IPS DF 6.9 (cell line): ENCODE data around the gene HK1.

Experiments
- DNase-seq: peaks from one replicate; pipeline ENCODE4 v3.0.0-alpha.2; 2013; ENCODE audit warnings: low read depth, low spot score
- H3K27ac ChIP-seq: one replicate; pipeline ENCODE4 v1.5.1; 2013; ENCODE audit warnings: low read length, control low read depth
- H3K27me3 ChIP-seq: 2 replicates; pipeline ENCODE4 v1.6.1; 2013; ENCODE audit warnings: mild to moderate bottlenecking, low read length; ENCODE audit not compliant: control insufficient read depth, insufficient read depth
- H3K36me3 ChIP-seq: 2 replicates; pipeline ENCODE4 v1.6.1; 2013; ENCODE audit warnings: low read length; ENCODE audit not compliant: control insufficient read depth, insufficient read depth
- H3K4me1 ChIP-seq: 2 replicates; pipeline ENCODE4 v1.6.1; 2013; ENCODE audit warnings: low read length; ENCODE audit not compliant: control insufficient read depth, insufficient read depth
- H3K4me3 ChIP-seq: 2 replicates; pipeline ENCODE4 v1.5.1; 2013; ENCODE audit warnings: mild to moderate bottlenecking, low read length
- H3K9me3 ChIP-seq: 2 replicates; pipeline ENCODE4 v1.6.1; 2013; ENCODE audit warnings: low read length, inconsistent platforms; ENCODE audit not compliant: control insufficient read depth, insufficient read depth
- WGBS: extraction: QIAGEN DNeasy Blood & Tissue Kit; methylation state at CpG from one replicate; pipeline ENCODE4 v1.1.7; 2013; ENCODE audit warnings: mixed read lengths, missing lambda C conversion rate; ENCODE audit not compliant: insufficient read length, insufficient coverage; 5-methylcytosine and 5-hydroxymethylcytosine counted together

Gene HK1

DNA sequence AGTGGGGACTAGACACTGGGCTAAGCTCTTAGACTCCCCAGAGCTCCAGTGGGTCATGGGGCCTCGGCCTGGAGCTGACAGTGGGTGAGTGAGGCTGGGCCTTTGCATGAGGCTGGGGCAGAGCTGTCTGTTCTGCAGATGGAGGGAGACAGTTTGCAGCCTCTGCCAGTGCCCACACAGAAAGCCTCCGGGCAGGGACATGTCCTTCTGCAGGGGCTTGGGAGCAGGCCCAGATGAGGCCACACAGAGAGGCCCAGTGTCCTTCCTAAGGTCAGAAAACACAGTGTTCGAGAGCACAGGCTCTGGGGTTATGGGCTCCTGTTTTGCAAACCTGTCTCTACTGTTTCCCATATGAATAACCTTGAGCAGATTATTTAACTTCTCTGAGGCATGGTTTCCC is 25.1 kb upstream of the HK1 start:
- Histone ChIP-seq H3K4me3 (no peak overlapping the region), H3K27me3 (no peaks in the 10 kb centered on the region), H3K36me3 (no peaks in the 10 kb centered on the region), H3K9me3 (no peaks in the 10 kb centered on the region), H3K27ac (no peak overlapping the region), H3K4me1 (no peaks in the 10 kb centered on the region; the same call in 1 of the 2 replicates)
- no peak for DNase-seq
- WGBS, result no CpG with 5 or more reads among the region's 3 CpGs

DNA sequence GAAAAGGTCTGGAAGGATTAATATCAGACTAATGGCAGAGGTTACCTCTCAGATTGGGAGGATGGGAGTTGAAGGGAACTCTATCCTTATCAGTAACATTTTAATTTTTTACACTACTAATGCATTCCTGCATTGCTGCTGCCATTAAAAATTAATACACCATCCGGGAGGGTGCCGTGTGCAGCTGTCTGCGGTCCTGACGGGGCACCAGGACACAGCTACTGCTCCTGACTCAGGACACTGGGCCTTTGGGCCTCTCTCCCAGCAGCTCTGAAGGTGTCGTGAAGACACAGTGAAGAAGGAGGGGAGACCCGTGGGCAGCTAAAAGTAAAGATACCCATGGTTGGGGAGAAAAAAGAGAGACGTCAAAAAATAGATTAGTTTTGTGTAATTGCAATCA is 23.4 kb upstream of the HK1 start:
- no CpG with 5 or more reads among the region's 7 CpGs for WGBS
- no peak overlapping the region for H3K4me3 ChIP-seq

DNA sequence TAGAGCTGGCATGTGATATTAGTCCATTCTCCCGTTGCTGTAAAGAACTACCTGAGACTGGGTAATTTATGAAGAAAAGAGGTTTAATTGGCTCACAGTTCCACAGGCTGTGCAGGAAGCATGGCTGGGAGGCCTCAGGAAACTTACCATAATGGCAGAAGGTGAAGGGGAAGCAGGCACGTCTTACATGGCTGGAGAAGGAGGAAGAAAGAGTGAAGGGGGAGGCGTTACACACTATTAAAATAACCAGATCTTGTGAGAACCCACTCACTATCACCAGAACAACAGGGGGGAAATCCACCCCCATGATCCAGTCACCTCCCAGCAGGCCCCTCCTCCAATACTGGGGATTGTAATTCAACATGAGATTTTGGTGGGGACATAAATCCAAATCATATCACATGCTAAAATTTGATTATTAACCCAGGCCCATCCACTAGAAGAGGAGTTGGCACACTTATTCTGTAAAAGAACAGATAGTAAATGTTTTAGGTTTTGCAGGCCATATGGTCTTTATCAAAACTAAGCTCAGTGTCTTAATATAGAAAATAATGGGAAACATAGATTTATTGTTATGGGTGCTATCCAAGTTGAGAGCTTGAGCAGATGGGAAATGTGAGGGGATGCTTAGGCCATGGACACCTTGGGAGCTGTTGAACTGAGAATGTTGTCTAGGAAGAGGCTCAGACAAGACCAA is 18.6 kb upstream of the HK1 start:
- no peak for DNase-seq
- no peaks in the 10 kb centered on the region for H3K4me1 ChIP-seq
- H3K27ac ChIP-seq, result no peak overlapping the region
- no peaks in the 10 kb centered on the region for H3K27me3 ChIP-seq
- no peak overlapping the region for H3K4me3 ChIP-seq
- H3K36me3 ChIP-seq, result no peaks in the 10 kb centered on the region
- no peaks in the 10 kb centered on the region for H3K9me3 ChIP-seq
- no CpG with 5 or more reads among the region's 3 CpGs for WGBS

More for the DNA sequence above, 23.4 kb upstream of the HK1 start:
- DNase-seq, result no peak
- Histone ChIP-seq H3K4me1 (no peaks in the 10 kb centered on the region), H3K27ac (no peak overlapping the region), H3K36me3 (no peaks in the 10 kb centered on the region), H3K27me3 (no peaks in the 10 kb centered on the region), H3K9me3 (no peaks in the 10 kb centered on the region)

DNA sequence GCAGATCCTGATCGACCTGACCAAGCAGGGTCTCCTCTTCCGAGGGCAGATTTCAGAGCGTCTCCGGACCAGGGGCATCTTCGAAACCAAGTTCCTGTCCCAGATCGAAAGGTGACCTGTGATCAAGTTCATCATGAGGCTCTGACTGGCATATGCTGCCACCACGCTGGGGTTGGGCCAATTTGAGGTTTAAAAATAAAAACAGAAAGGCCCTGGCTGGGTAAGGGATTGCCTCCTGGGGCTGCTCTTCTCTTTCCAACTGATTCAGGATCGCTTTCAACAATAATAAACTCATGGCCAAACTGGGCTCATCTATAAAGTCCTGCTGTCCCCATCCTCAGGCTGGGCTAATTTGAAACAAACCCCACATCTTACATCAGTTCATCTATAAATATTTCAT is 17.1 kb upstream of the HK1 start:
- no peaks in the 10 kb centered on the region for H3K9me3 ChIP-seq
- H3K4me1 ChIP-seq, result no peaks in the 10 kb centered on the region
- no peaks in the 10 kb centered on the region for H3K36me3 ChIP-seq
- DNase-seq, result no peak
- H3K27ac ChIP-seq, result no peak overlapping the region
- no peak overlapping the region for H3K4me3 ChIP-seq
- no CpG with 5 or more reads among the region's 8 CpGs for WGBS
- H3K27me3 ChIP-seq, result no peaks in the 10 kb centered on the region

DNA sequence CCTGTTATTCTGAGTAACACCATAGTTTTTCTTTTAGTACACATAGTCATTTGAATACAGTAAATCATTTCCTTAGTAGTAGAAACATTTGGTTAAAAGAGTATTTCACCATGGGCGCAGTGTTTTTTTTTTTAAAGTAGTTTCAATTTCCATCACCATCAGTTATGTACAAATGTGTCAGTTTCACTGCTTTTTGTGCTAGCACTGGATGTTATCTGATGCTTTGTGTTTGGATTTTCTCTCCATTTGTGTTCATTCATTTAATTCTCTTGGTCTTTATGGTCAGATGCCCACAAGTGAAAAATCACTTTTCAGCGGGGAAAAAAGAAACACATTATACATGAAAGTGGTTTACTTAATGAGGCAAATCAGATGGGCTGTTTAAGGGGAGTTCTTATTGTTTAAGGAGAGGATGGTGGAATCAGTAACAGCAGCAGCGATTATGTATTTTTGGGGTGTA is 16.0 kb upstream of the HK1 start:
- Histone ChIP-seq H3K9me3 (no peaks in the 10 kb centered on the region), H3K36me3 (no peaks in the 10 kb centered on the region), H3K27me3 (no peaks in the 10 kb centered on the region), H3K27ac (no peak overlapping the region), H3K4me1 (no peaks in the 10 kb centered on the region), H3K4me3 (no peak overlapping the region)
- DNase-seq, result no peak
- WGBS, result no CpG with 5 or more reads among the region's 3 CpGs

DNA sequence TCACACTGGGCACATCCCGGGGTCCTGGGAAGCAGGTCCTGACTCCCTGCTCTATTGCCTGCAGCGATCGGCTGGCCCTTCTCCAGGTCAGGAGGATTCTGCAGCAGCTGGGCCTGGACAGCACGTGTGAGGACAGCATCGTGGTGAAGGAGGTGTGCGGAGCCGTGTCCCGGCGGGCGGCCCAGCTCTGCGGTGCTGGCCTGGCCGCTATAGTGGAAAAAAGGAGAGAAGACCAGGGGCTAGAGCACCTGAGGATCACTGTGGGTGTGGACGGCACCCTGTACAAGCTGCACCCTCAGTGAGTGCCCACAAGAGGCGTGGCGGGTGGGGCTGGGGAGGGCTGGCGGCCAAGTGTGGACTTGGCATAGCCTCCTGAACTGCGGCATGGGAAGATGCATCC is 12.8 kb upstream of the HK1 start:
- H3K4me3 ChIP-seq, result no peak overlapping the region
- no peaks in the 10 kb centered on the region for H3K4me1 ChIP-seq
- WGBS, result no CpG with 5 or more reads among the region's 17 CpGs
- H3K36me3 ChIP-seq, result no peaks in the 10 kb centered on the region
- H3K27me3 ChIP-seq, result no peaks in the 10 kb centered on the region
- no peaks in the 10 kb centered on the region for H3K9me3 ChIP-seq
- H3K27ac ChIP-seq, result no peak overlapping the region
- DNase-seq, result no peak

DNA sequence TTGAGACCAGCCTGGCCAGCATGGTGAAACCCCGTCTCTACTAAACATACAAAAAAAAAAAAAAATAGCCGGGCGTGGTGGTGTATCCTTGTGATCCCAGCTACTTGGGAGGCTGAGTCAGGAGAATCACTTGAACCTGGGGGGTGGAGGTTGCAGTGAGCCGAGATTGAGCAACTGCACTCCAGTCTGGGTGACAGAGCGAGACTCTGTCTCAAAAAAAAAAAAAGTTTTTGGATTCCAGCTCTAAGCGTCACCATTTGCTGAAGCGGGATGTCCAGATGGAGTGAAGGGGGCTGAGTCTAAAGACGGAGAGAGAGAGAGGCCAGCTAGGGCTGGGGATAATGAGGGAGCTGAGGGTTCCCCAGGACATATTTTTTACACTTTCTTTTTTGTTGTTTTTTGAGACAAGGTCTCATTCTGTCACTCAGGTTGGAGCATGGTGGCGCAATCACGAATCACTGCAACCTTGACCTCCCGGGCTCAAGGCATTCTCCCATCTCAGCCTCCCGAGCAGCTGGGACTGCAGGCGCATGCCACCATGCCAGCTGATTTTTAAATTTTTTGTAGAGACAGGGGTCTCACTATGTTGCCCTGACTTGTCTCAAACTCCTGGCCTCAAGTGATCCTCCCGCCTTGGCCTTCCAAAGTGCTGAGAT is 9.4 kb upstream of the HK1 start:
- Histone ChIP-seq H3K9me3 (no peaks in the 10 kb centered on the region), H3K27ac (no peak overlapping the region), H3K36me3 (no peaks in the 10 kb centered on the region), H3K27me3 (no peaks in the 10 kb centered on the region), H3K4me1 (no peaks in the 10 kb centered on the region), H3K4me3 (no peak overlapping the region)
- DNase-seq, result no peak
- WGBS, result no CpG with 5 or more reads among the region's 14 CpGs

DNA sequence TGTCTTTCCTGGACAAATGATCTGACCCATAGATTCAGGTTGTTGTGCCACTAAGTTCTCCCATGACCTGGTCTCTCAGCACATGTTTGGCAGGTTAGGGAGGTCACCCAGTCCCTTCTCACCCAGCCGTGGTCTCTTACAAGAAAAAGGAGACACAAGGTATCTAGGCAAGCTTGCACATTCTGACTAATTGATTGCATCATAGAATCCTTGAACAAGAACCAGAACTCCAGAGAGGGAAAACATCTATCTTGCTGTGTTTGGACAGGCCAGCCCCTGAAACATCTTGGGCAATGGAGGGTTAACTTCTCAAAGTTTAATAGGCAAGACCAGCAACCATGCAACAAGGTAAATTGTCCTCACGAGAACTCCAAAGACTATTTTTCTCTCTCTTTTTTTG is 8.5 kb upstream of the HK1 start:
- DNase-seq, result no peak
- Histone ChIP-seq H3K9me3 (no peaks in the 10 kb centered on the region), H3K4me1 (no peaks in the 10 kb centered on the region), H3K36me3 (no peaks in the 10 kb centered on the region), H3K4me3 (no peak overlapping the region), H3K27me3 (no peaks in the 10 kb centered on the region), H3K27ac (no peak overlapping the region)
- WGBS, result no CpG with 5 or more reads among the region's 2 CpGs

DNA sequence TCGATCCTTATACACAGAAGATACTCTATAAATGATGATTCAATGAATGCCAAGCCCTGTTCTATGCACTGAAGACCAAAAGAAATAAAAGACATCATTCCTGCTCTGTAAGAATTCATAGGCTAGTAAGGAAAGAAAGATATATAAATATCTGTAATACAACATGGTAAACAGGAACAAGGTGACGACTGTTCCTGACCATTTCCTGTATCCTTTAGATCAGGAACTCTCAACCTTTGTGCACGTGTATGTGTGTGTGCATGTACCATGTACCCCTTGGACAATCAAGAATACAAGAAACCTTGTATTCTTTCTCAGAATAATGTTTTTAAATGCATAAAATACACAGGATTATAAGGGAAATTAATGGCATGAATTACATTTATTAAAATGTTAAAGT is 7.3 kb upstream of the HK1 start:
- H3K27ac ChIP-seq, result no peak overlapping the region
- no peaks in the 10 kb centered on the region for H3K27me3 ChIP-seq
- H3K36me3 ChIP-seq, result no peaks in the 10 kb centered on the region
- DNase-seq, result no peak
- no peaks in the 10 kb centered on the region for H3K4me1 ChIP-seq
- WGBS, result no CpG with 5 or more reads among the region's 3 CpGs
- H3K9me3 ChIP-seq, result no peaks in the 10 kb centered on the region
- no peak overlapping the region for H3K4me3 ChIP-seq

DNA sequence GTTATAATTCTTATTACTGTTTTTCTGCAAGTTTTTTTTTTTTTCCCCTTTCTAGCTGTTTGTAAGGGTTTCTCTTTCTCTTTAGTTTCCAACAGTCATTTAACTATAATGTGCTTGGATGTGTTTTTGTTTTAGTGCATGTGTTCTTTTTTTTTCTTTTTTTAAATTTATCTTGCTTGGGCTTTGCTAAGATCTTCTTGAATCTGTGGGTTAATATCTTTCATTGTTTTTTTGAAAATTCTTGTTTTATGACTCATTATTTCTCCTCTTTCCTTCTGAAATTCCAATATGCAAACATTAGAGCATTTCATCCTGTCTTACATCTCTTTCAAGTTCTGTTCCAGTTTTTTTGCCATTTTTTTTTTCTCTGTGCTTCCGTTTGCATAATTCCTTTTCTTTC is 5.7 kb upstream of the HK1 start:
- H3K4me1 ChIP-seq, result no peaks in the 10 kb centered on the region
- no peaks in the 10 kb centered on the region for H3K27me3 ChIP-seq
- WGBS, result no CpG with 5 or more reads among the region's 1 CpG
- H3K36me3 ChIP-seq, result no peaks in the 10 kb centered on the region
- no peak overlapping the region for H3K4me3 ChIP-seq
- DNase-seq, result no peak
- no peaks in the 10 kb centered on the region for H3K9me3 ChIP-seq
- no peak overlapping the region for H3K27ac ChIP-seq

DNA sequence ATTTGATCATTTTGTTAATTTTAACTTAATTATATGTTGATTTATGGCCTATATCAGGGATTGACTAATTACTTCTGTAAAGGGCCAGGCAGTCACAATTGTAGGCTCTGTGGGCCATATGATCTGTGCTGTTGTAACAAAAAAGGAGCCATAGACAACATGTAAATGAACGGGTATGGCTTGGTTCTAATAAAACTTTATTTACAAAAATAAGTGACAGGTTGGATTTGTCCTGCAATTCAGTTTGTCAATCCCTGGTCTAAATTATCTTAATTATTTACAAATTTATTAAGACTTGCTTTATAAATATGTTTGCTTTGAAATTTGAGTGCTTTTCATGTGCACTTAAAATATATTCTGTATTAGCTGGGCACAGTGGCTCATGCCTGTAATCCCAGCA is 2.9 kb upstream of the HK1 start:
- Histone ChIP-seq H3K36me3 (no peaks in the 10 kb centered on the region), H3K4me3 (no peak overlapping the region), H3K27me3 (no peaks in the 10 kb centered on the region), H3K27ac (no peak overlapping the region), H3K9me3 (no peaks in the 10 kb centered on the region), H3K4me1 (peaks cover 2% of the 10 kb centered on the region; the same call in 1 of the 2 replicates)
- no peak for DNase-seq
- no CpG with 5 or more reads among the region's 1 CpG for WGBS
